ENCODE data around the gene EPN1.

DNA sequence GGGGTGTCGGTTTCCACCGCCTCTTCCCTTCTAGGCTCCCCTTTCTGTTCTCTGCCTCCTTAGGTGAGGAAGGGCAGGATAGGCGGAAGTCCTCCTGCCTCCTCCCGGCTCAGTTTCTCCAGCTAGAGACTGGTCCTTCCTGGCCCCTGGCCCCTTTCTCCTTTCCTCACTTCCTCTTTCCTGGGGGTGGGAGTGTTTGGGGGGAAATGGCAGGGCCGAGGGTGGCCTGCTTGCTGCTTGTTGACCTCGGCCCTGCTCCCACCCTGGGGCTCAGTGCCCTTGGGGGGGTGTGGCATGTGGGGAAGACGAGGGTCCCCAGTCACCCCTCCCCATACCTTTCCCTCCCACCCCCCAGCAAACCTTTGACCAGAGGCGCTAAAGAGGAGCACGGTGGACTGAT lies 15.2 kb upstream of the EPN1 start:
- TF ChIP-seq, protein P1, sequence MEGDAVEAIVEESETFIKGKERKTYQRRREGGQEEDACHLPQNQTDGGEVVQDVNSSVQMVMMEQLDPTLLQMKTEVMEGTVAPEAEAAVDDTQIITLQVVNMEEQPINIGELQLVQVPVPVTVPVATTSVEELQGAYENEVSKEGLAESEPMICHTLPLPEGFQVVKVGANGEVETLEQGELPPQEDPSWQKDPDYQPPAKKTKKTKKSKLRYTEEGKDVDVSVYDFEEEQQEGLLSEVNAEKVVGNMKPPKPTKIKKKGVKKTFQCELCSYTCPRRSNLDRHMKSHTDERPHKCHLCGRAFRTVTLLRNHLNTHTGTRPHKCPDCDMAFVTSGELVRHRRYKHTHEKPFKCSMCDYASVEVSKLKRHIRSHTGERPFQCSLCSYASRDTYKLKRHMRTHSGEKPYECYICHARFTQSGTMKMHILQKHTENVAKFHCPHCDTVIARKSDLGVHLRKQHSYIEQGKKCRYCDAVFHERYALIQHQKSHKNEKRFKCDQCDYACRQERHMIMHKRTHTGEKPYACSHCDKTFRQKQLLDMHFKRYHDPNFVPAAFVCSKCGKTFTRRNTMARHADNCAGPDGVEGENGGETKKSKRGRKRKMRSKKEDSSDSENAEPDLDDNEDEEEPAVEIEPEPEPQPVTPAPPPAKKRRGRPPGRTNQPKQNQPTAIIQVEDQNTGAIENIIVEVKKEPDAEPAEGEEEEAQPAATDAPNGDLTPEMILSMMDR (IDR thresholded peaks at IDR 0.05) = no peak
- TF ChIP-seq POLR2A (IDR thresholded peaks at IDR 0.05) = no peak
